Measurements from ENCODE around the gene TCEA2. TPM values are rescaled to one million over a fixed set of nuclear protein-coding genes. Genes with fewer than 3 reads are reported as not detected.

TCEA2 gene
- total and polyA plus RNA-seq, 2 donors (not counting 1 experiment from before 2014, with no cell fraction given): 17.1 to 23.9 TPM

GRCh38 chr20:64037498-64038213, 25.3 kb upstream of the TCEA2 start:
- Histone ChIP-seq H2AFZ (ENCODE audit: low read length) (no peak overlapping the region), H3K4me3 (replicated peaks in 1 of 4; ENCODE audit: control extremely low read depth in 1 of 4, insufficient read depth in 1 of 4, low read depth in 3 of 4, low read length in 4 of 4) (no peak overlapping the region)
- TF ChIP-seq CTCF (conservative IDR thresholded peaks at IDR 0.05 in 1 of 2, IDR thresholded peaks at IDR 0.05 in 1 of 2; ENCODE audit: low read depth in 1 of 2, low read length in 2 of 2): no peak
- TF ChIP-seq EZH2 (IDR thresholded peaks at IDR 0.05; ENCODE audit: low read length, missing control alignments): peak; percentile 56

GRCh38 chr20:64038224-64038564, 24.8 kb upstream of the TCEA2 start:
- Histone ChIP-seq H3K79me2 (ENCODE audit: control insufficient read depth, insufficient read depth, low read length) (no peaks in the 10 kb centered on the region), H4K20me1 (ENCODE audit: control insufficient read depth, extremely low read depth, insufficient read depth, low read length) (no peaks in the 10 kb centered on the region), H3K4me1 (ENCODE audit: control insufficient read depth, extremely low read depth, insufficient read depth, low read length) (no peaks in the 10 kb centered on the region), H3K27ac (ENCODE audit: insufficient read depth, low read length) (no peak overlapping the region), H3K4me3 (replicated peaks in 1 of 4; ENCODE audit: control extremely low read depth in 1 of 4, insufficient read depth in 1 of 4, low read depth in 3 of 4, low read length in 4 of 4) (no peak overlapping the region), H3K9me3 (ENCODE audit: control insufficient read depth, insufficient read depth, low read depth, low read length) (no peaks in the 10 kb centered on the region), H3K4me2 (ENCODE audit: extremely low read depth, insufficient read depth, low read length) (no peak overlapping the region), H3K36me3 (ENCODE audit: control insufficient read depth, insufficient read depth, low read length) (peaks cover 6% of the 10 kb centered on the region), H2AFZ (ENCODE audit: low read length) (no peak overlapping the region), H3K9ac (ENCODE audit: insufficient read depth, low read length) (no peak overlapping the region), H3K27me3 (ENCODE audit: control insufficient read depth, insufficient read depth, low read length) (peaks cover 26% of the 10 kb centered on the region)
- no peak for DNase-seq (ENCODE audit: low read depth in 2 of 2)
- TF ChIP-seq CTCF (conservative IDR thresholded peaks at IDR 0.05 in 1 of 2, IDR thresholded peaks at IDR 0.05 in 1 of 2; ENCODE audit: low read depth in 1 of 2, low read length in 2 of 2) (no peak), EZH2 (IDR thresholded peaks at IDR 0.05; ENCODE audit: low read length, missing control alignments) (no peak)

More at GRCh38 chr20:64037498-64038213, 25.3 kb upstream of the TCEA2 start:
- Histone ChIP-seq H3K36me3 (ENCODE audit: control insufficient read depth, insufficient read depth, low read length) (peaks cover 6% of the 10 kb centered on the region), H3K79me2 (ENCODE audit: control insufficient read depth, insufficient read depth, low read length) (no peaks in the 10 kb centered on the region), H3K4me2 (ENCODE audit: extremely low read depth, insufficient read depth, low read length) (no peak overlapping the region), H3K9me3 (ENCODE audit: control insufficient read depth, insufficient read depth, low read depth, low read length) (no peaks in the 10 kb centered on the region), H3K9ac (ENCODE audit: insufficient read depth, low read length) (no peak overlapping the region), H3K27ac (ENCODE audit: insufficient read depth, low read length) (no peak overlapping the region), H3K4me1 (ENCODE audit: control insufficient read depth, extremely low read depth, insufficient read depth, low read length) (no peaks in the 10 kb centered on the region), H3K27me3 (ENCODE audit: control insufficient read depth, insufficient read depth, low read length) (peaks cover 26% of the 10 kb centered on the region), H4K20me1 (ENCODE audit: control insufficient read depth, extremely low read depth, insufficient read depth, low read length) (no peaks in the 10 kb centered on the region)
- no peak for DNase-seq (ENCODE audit: low read depth in 2 of 2)

- Histone ChIP-seq H4K20me1 (ENCODE audit: control insufficient read depth, extremely low read depth, insufficient read depth, low read length) (no peaks in the 10 kb centered on the region), H3K27me3 (ENCODE audit: control insufficient read depth, insufficient read depth, low read length) (peaks cover 26% of the 10 kb centered on the region), H3K4me3 (replicated peaks in 1 of 4; ENCODE audit: control extremely low read depth in 1 of 4, insufficient read depth in 1 of 4, low read depth in 3 of 4, low read length in 4 of 4) (peak overlapping the region in 2 of 4 experiments; percentile 31 to 46), H3K9me3 (ENCODE audit: control insufficient read depth, insufficient read depth, low read depth, low read length) (no peaks in the 10 kb centered on the region), H3K4me1 (ENCODE audit: control insufficient read depth, extremely low read depth, insufficient read depth, low read length) (no peaks in the 10 kb centered on the region), H3K9ac (ENCODE audit: insufficient read depth, low read length) (no peak overlapping the region), H2AFZ (ENCODE audit: low read length) (peak overlapping the region; percentile 11), H3K79me2 (ENCODE audit: control insufficient read depth, insufficient read depth, low read length) (no peaks in the 10 kb centered on the region), H3K36me3 (ENCODE audit: control insufficient read depth, insufficient read depth, low read length) (peaks cover 6% of the 10 kb centered on the region), H3K27ac (ENCODE audit: insufficient read depth, low read length) (no peak overlapping the region), H3K4me2 (ENCODE audit: extremely low read depth, insufficient read depth, low read length) (peak overlapping the region; percentile 82)
- DNase-seq (ENCODE audit: low read depth in 2 of 2): peak; percentile 64 to 78
- no peak for TF ChIP-seq EZH2 (IDR thresholded peaks at IDR 0.05; ENCODE audit: low read length, missing control alignments)
- peak; percentile 50 to 53 for TF ChIP-seq CTCF (conservative IDR thresholded peaks at IDR 0.05 in 1 of 2, IDR thresholded peaks at IDR 0.05 in 1 of 2; ENCODE audit: low read depth in 1 of 2, low read length in 2 of 2)
Observed at GRCh38 chr20:64038565-64039292, 24.3 kb upstream of the TCEA2 start.

All from fibroblast of lung (primary cell).